Colon (tissue), 2 donors: ENCODE results near the gene LCN6.
"Not testable (repeated sequence)": the region's sequence is repeated elsewhere in the genome, so short reads cannot be mapped to it uniquely, and the experiment has no call there.

Experiments used
- FAIRE-seq: peaks from 2 replicates; lab custom pipeline; 2012; peaks lifted over from hg19 to GRCh38; lab: Jason Lieb, UNC
- donor health status: control.
- donor health status: control.

Gene LCN6

DNA sequence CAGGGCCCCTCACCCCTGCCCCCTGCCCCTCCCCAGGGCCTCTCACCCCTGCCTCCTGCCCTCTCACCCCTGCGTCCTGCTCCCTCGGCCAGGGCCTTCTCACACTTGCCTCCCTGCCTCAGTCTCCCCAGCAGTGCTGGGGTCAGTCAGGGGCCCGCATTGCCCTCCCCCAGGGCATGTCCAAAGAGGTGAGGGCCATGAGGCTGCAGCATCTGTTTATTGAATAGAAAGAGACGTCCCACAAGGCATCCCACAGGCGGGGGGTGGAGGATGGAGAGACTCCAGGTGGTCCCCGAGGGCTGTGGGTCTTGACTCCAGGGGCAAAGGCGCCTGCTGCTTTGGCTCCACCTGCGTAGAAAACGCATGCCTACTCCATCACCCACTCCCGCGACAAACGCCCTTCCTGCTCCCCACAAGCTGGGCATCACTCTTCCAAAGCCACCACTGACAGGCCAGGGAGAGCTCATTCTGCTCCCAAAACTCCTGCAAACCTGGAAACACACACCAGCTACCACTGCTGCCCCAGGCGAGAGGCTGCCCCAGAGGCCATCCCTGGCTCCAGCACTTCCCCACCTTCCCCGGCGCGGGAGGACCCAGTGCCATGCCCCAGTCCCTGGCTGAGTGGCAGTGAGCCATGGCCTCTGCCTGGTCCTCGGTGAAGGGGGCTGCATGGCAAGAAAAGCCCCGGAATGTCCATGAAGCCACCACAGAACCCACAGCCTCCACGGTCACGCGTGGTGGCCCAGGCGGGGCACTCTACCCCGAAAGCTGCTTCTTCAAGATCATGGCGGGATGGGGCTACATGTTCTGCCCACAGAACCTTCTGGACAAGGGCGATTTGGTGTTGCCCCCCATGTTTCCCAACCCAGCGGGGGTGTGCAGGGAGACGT is 11.4 kb upstream of the LCN6 start:
- FAIRE-seq = no peak

DNA sequence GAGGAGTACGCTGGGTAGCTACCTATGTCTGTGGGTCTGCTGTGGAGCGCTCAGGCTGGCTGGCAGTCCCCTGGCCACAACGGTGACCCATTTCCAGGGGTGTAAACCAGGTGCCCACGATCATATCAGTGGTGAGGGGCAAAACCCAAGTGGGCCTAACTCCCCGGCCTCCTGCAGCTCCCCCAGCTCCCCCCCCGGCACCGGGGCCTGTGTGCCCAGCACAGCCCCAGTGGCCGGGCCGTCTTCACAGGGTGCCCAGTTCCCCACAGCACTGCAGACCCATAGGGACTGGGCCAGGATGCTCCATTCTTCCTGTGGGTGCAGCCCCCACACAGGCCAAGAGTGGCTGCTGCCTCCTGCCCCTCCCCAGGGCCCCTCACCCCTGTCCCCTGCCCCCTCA is 10.7 kb upstream of the LCN6 start:
- no peak for FAIRE-seq

DNA sequence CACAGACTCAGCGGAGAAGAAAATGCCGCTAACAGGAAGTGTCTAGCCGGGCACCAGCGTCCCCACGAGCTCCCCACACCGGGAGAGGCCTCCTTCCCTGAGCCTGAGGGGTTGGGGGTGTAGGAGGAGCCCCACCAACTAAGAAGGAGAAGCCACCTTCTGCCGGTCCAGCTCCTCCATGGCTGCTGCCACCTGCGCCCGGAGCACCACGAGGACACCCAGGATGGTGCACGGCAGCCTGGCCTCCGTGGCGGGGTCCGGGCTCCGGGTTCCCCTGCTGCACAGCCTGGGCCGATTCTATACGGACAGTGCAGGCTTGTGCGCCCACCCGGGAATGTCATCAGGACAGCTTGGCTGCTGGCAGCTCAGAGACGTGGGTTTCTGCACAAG is 9.4 kb upstream of the LCN6 start:
- FAIRE-seq = no peak

- no peak for FAIRE-seq
Measured at GRCh38 chr9:136757328-136757727, 9.0 kb upstream of the LCN6 start.

GRCh38 chr9:136756836-136757235 is 8.5 kb upstream of the LCN6 start:
- FAIRE-seq = no peak

GRCh38 chr9:136756134-136756438 is 7.8 kb upstream of the LCN6 start:
- FAIRE-seq = no peak

DNA sequence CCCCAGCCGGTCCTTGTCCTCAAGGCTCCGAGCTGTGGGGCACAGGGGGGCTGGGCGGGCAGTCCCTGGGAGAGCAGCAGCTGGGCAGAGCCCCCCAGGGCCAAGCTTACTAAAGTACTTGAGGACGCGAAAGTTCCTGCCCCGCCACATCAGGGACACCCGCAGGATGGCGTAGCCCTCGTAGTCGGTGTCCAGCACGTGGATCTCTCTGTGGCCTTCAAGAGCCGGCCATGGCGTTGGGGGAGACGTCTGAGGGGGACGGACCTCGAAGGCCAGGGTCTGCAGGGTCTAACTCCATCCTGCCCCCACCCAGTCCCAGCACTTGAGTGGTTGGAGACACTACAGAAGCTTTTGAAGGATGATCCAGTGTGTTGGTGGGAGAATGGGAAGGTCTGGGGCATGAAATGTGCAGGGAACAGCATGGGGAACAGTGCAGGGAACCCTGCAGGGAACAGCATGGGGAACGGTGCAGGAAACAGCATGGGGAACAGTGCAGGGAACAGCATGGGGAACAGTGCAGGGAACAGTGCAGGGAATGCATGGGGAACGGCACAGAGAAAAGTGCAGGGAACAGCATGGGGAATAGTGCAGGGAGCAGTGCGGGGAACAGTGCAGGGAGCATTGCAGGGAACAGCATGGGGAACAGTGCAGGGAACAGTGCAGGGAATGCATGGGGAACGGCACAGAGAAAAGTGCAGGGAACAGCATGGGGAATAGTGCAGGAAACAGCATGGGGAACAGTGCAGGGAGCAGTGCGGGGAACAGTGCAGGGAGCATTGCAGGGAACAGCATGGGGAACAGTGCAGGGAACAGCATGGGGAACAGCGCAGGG is 7.2 kb upstream of the LCN6 start:
- FAIRE-seq = not testable (repeated sequence)

DNA sequence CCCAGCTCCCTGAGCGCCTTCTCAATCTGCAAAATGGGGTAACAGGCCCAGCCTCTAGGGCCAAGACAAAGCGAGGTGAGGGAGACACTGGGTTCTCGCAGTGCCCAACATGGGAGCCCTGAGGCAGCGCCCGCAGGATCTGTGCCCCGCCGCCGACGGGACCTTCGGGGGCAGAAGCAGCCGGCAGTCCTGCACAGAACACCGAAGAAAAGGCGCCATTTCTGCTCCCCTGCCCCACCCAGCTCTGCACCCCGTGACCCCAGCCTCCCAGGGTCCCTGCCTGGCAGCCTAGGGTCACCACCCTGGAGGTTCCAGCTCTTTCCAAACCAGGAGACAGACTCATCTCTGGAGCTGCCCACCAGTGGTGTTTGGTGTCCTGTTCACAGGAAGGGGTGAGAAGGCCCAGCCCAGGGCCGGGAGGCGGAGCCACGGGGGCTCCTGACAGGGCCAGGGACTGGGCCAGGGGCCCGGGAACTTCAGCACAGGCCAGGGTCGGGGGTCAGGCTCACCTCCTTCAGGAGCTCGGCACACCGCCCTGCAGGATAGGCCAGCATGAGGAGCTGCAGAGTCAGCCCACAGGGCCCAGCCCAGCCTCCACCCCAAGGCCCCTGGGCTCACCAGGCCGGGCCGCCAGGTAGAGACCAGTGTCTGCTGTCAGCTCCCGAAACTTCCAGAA is 6.4 kb upstream of the LCN6 start:
- no peak for FAIRE-seq

GRCh38 chr9:136754059-136754572 is 5.8 kb upstream of the LCN6 start:
- no peak for FAIRE-seq

GRCh38 chr9:136753371-136754058 is 5.2 kb upstream of the LCN6 start:
- no peak for FAIRE-seq

GRCh38 chr9:136751814-136752213 is 3.5 kb upstream of the LCN6 start:
- no peak for FAIRE-seq

DNA sequence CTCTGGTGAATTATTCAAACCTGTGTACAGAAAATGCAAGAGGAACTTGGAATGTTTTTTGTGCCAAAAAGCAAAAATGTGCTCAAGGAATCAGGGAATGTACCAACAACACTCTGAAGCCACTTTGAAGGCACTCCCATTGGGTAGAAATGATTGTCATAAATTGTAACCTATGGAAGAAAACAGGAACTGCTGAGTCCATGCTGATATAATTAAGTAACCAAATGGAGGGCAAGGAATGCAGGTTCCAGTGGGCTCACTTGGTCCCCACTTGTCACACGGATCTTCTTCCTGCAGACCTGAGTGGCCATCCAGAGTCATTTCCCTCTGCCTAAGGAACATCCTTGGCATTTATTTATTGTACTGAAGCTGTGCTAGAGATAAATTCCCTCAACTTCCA is 2.9 kb upstream of the LCN6 start:
- no peak for FAIRE-seq

GRCh38 chr9:136750526-136750925 is 2.2 kb upstream of the LCN6 start:
- no peak for FAIRE-seq

- FAIRE-seq = no peak
Measured at GRCh38 chr9:136748666-136749611, 614 bp upstream of the LCN6 start.

GRCh38 chr9:136747161-136748060 is 914 bp downstream of the LCN6 start:
- no peak for FAIRE-seq

DNA sequence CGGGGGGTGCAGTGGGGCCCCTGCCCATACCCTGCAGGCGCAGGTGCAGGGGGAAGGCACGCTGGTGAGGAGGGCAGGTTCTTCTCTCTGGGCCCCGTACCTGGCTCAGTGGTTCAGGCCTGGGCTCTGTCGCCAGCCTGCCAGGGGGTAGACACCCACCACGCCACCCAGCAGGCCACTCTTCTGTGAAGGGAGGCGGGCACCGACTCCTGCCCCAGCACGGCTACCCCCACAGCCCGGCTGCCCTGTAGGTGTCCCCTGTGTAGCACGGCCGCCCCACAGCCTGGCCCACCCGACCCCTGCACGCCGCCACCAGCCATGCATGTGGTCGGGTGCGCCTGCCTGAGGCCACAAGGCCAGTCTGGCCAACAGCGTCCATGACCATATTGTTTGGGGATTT is 1.7 kb downstream of the LCN6 start:
- FAIRE-seq = no peak

- FAIRE-seq = no peak
Measured at GRCh38 chr9:136746155-136746490, 2.2 kb downstream of the LCN6 start.

- FAIRE-seq = no peak
Measured at GRCh38 chr9:136745389-136746154, 2.8 kb downstream of the LCN6 start.

GRCh38 chr9:136744773-136745172 is 3.6 kb downstream of the LCN6 start:
- no peak for FAIRE-seq
